OCI-LY1 (cell line): ENCODE results near the gene GMNN.

Experiments used
- H2AFZ ChIP-seq: fragments of 200-600 bp; sonication (generic), shearing (Covaris generic); 2 replicates; pipeline ENCODE4 v1.6.0; 2014; ENCODE audit warnings: antibody characterized with exemption, mild to moderate bottlenecking, low read length
- H3F3A ChIP-seq: fragments of 200-600 bp; sonication (generic), shearing (Covaris generic); 2 replicates; pipeline ENCODE4 v1.6.0; 2014; ENCODE audit warnings: mild to moderate bottlenecking, antibody characterized with exemption, low read length, moderate library complexity; ENCODE audit not compliant: insufficient read depth
- H3K27ac ChIP-seq: fragments of 200-600 bp; sonication (generic); 2 replicates; pipeline ENCODE4 v1.5.1; 2014; ENCODE audit warnings: low read length, mixed run types, mild to moderate bottlenecking, low read depth; ENCODE audit not compliant: poor library complexity, severe bottlenecking
- H3K27me3 ChIP-seq: fragments of 200-600 bp; sonication (generic); 2 replicates; pipeline ENCODE4 v1.6.0; 2014; ENCODE audit warnings: antibody characterized with exemption, mild to moderate bottlenecking, low read length, moderate library complexity; ENCODE audit not compliant: insufficient read depth
- H3K36me3 ChIP-seq: fragments of 200-600 bp; sonication (generic); 2 replicates; pipeline ENCODE4 v1.6.1; 2014; ENCODE audit warnings: mild to moderate bottlenecking, antibody characterized with exemption, low read length, moderate library complexity, mixed read lengths; ENCODE audit not compliant: insufficient read depth
- H3K4me1 ChIP-seq: fragments of 200-600 bp; sonication (generic); 2 replicates; pipeline ENCODE4 v1.5.1; 2014; ENCODE audit warnings: mild to moderate bottlenecking, low read length, moderate library complexity; ENCODE audit not compliant: insufficient read depth, severe bottlenecking
- H3K4me2 ChIP-seq: fragments of 200-600 bp; sonication (generic), shearing (Covaris generic); 2 replicates; pipeline ENCODE4 v1.6.1; 2014; ENCODE audit warnings: low read length
- H3K4me3 ChIP-seq: fragments of 200-600 bp; sonication (generic); 2 replicates; pipeline ENCODE4 v1.5.1; 2014; ENCODE audit warnings: low read length, low read depth, mild to moderate bottlenecking, mixed read lengths; ENCODE audit not compliant: poor library complexity, severe bottlenecking
- H3K79me2 ChIP-seq: fragments of 200-600 bp; shearing (Covaris generic); 2 replicates; pipeline ENCODE4 v1.6.1; 2016; ENCODE audit warnings: mixed run types, low read length, mixed read lengths; ENCODE audit not compliant: insufficient read depth
- H3K9ac ChIP-seq: fragments of 200-600 bp; sonication (generic), shearing (Covaris generic); 2 replicates; pipeline ENCODE4 v1.6.1; 2014; ENCODE audit warnings: mild to moderate bottlenecking, low read length, mixed read lengths
- H3K9me2 ChIP-seq: fragments of 200-600 bp; sonication (generic), shearing (Covaris generic); 2 replicates; pipeline ENCODE4 v1.6.1; 2014; ENCODE audit warnings: low read depth, mild to moderate bottlenecking, low read length, mixed read lengths
- H3K9me3 ChIP-seq: fragments of 200-600 bp; shearing (Covaris generic); 2 replicates; pipeline ENCODE4 v1.6.1; 2014; ENCODE audit warnings: low read length, mixed read lengths
- H4K20me1 ChIP-seq: fragments of 200-600 bp; sonication (generic), shearing (Covaris generic); 2 replicates; pipeline ENCODE4 v1.6.0; 2016; ENCODE audit warnings: mild to moderate bottlenecking, low read length; ENCODE audit not compliant: insufficient read depth
- CTCF ChIP-seq: fragments of 200-600 bp; sonication (generic), shearing (Covaris generic); IDR thresholded peaks from 2 replicates; pipeline ENCODE4 v1.5.1; 2017; ENCODE audit warnings: mild to moderate bottlenecking, antibody characterized with exemption, low read length, moderate library complexity, mixed read lengths
- EZH2 ChIP-seq: fragments of 200-600 bp; sonication (generic), shearing (Covaris generic); IDR thresholded peaks from 2 replicates; pipeline ENCODE4 v1.8.0; 2017; ENCODE audit warnings: borderline replicate concordance, mixed run types, mild to moderate bottlenecking, antibody characterized with exemption, low read length, moderate library complexity, mixed read lengths

GMNN gene

GRCh38 chr6:24832794-24833193, 58.1 kb downstream of the GMNN start:
- Histone ChIP-seq H3K4me2 (no peak overlapping the region), H3K4me1 (no peaks in the 10 kb centered on the region), H3K4me3 (no peak overlapping the region), H3K27me3 (no peaks in the 10 kb centered on the region), H3K9ac (no peak overlapping the region), H3F3A (no peaks in the 10 kb centered on the region), H3K9me3 (no peaks in the 10 kb centered on the region), H3K9me2 (no peaks in the 10 kb centered on the region), H3K27ac (no peak overlapping the region), H3K36me3 (peaks cover 43% of the 10 kb centered on the region), H3K79me2 (no peaks in the 10 kb centered on the region), H2AFZ (no peak overlapping the region), H4K20me1 (no peaks in the 10 kb centered on the region)
- TF ChIP-seq CTCF: no peak
- TF ChIP-seq EZH2: no peak

DNA sequence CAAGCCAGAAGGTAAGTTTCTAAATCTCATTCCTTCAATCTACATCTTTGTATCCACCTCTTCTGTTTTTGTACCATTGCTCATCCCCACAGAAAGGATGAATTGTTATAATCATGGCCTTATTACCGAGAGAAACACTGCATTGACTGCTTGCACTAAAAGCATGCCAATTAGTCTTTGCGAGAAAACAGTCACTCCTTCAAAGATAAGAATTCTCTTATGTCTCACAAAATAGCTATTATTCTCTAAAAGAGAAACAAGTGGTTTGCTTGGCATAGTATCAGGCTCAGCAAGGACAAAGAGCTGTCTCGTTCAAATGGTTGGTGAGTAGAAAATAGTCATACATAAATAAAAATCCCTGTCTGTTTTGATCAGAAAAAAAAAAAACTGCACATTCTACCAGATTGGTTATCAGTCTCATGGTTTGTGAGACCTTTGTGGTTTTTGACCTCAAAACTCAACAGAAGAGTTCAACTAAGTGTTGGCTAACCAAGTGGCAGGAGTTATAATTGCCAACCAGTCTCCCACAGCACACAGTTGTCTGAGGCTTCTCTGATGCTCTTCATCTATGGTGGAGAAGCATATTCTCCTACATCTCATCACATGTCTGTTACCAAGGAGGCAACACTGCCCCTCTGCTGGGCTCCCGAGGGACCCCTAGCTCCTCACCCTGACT, 59.1 kb downstream of the GMNN start:
- H3K27ac ChIP-seq: no peak overlapping the region
- no peak overlapping the region for H3K4me2 ChIP-seq
- H3K79me2 ChIP-seq: no peaks in the 10 kb centered on the region
- TF ChIP-seq CTCF: no peak
- no peak for TF ChIP-seq EZH2
- H3K9me3 ChIP-seq: no peaks in the 10 kb centered on the region
- H3K9ac ChIP-seq: no peak overlapping the region
- peaks cover 40% of the 10 kb centered on the region for H3K36me3 ChIP-seq
- H4K20me1 ChIP-seq: no peaks in the 10 kb centered on the region
- no peaks in the 10 kb centered on the region for H3K4me1 ChIP-seq
- no peaks in the 10 kb centered on the region for H3K9me2 ChIP-seq
- no peak overlapping the region for H3K4me3 ChIP-seq
- H2AFZ ChIP-seq: no peak overlapping the region
- H3F3A ChIP-seq: no peaks in the 10 kb centered on the region
- H3K27me3 ChIP-seq: no peaks in the 10 kb centered on the region
